HG02981 (cell line): ENCODE data around the gene NCS1.

Experiments
- ATAC-seq: cut with Tn5 transposase; IDR thresholded peaks from one replicate; pipeline ENCODE4 v1.9.1; 2021; ENCODE audit warnings: mild to moderate bottlenecking, moderate library complexity; ENCODE audit not compliant: unreplicated experiment

NCS1 gene

DNA sequence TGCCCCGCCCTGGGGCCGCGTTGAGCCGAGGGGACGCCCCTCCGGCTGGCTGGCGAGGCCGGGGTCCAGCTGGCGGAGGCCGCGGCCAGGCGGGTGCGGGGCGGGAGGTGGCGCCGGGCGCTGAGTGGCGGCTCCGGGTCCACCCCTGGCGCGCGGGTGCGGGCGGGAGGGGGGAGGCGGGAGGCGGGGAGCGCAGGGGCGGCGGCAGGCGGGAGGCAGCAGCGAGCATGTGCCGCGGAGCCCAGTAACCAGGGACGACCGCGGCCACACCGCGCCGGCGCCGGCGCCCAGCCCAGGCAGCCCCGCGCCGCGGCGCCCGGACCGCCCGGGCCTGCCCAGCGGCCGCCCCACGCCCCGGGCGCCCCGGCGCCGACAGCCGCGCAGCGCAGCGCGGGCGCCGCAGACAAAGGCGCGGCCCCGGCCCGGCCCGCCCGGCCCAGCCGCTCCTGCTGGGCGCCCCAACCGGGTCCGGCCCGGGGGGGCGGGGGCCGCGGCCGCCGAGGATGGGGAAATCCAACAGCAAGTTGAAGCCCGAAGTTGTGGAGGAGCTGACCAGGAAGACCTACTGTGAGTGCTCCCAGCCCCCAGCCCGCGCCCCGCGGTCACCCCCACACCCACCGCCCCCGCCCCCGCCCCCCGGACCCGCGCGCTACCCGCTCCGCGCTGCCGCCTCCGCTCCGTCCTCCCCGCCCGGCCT is at the start of gene NCS1:
TSS of gene NCS1 (plus strand) at position 244 of the 697 bp plus-strand sequence. CDS start at position 504, 260 bp downstream.
- ATAC-seq, result no peak

DNA sequence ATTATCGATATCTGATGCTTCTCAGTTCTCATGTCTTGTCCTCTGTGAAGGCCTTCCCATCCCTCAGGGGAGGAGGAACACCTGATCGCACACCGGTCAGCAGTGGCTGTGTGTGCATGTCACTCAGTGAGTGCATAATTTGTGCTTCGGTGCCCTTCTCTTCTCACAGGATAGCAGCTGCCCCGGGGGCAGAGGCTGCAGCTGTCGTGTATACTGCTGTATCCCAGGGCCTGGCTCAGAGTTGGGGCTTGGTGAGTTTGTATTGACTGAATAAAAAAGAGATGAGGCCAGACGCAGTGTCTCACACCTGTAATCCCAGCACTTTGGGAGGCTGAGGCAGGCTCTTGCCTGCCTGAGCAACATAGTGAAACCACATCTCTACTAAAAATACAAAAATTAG is 49.7 kb upstream of the NCS1 start:
- ATAC-seq, result no peak

DNA sequence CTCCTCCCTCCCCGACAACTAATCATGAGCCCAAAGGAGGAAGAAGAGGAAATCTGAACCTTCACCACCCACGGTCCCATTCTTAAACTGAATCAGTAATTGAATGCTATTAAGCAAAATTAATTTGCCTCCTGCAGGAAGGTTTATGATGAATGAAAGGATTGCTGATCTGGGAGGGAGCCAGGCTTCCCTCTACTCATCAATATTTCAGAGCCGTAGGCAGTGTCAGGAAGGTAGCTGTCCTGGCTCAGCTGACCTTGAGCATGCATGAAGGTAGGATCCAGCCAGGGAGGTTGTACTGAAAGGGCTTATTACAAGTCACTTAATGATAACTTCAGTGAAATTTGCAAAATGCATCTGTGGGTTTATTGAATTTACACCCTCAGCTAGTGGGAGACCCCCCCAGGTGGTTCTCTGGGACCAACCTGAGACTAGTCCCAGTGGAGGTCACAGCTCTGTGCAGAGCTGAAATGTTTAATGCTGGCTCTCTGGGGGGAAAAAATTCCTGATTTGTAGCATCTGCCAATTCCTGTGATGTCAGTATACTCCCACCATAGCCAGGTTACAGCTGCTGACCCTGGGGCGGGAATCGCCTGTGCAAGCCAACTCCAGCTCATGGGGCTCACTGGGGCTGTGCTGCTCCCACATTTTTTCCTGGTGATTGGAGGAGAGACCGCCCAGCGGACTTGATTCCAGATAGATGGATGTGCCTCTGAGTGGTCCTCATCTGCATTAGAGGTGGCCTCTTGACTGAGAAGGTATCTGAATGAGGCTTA is 47.9 kb upstream of the NCS1 start:
- ATAC-seq, result no peak

DNA sequence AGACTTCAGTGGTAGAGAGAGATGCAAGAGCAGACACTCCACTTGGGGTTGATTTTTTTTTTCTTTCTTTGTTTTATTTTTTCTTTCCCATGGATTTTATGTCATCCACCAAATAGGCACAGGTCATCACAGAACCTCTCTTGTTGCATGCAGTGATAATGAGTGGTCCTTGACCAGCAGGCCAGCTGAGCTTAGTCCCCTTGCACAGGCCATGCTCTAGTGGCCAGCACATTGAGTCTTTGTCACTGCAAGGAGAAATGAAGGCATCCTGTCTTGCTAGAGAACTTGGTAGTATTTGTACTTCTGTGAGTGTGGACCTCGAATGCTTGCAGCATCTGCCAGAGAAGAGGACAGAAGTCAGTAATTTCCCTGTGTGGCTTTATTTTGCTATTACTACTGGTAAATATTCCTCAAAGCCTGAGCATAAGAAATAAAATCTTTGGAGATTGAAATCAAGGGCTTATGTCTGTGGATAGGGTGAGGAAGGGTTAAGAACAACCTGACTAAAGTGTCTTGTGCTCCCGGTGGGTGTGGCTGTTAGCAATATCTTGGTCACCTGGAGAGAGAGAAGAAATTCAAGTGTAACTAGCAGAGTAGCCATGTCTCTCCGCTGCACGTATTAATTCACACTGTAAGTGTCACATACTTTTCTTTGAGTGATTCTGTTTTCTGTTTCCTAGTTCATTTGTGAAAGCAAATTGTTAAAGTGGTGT is 45.3 kb upstream of the NCS1 start:
- no peak for ATAC-seq

DNA sequence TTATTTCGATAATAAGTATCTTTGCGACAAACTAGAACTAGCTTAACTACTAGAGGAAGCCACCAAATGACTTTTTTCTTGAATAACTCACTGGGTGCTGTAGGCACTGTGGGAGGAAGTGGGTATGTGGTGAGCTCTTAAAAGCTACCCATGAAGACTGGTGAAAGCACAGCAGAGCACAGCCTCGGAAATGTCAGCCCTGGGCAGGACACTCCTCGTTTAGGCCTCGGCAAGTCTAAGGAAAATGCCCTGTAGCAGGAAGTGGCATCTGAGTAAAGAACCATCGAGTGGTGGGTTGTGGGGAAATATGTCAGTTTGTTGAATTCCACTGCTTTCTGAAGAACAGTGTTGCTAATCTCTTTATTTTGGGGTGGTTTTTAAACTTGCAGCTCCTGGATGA is 44.0 kb upstream of the NCS1 start:
- ATAC-seq, result peak; percentile 49

DNA sequence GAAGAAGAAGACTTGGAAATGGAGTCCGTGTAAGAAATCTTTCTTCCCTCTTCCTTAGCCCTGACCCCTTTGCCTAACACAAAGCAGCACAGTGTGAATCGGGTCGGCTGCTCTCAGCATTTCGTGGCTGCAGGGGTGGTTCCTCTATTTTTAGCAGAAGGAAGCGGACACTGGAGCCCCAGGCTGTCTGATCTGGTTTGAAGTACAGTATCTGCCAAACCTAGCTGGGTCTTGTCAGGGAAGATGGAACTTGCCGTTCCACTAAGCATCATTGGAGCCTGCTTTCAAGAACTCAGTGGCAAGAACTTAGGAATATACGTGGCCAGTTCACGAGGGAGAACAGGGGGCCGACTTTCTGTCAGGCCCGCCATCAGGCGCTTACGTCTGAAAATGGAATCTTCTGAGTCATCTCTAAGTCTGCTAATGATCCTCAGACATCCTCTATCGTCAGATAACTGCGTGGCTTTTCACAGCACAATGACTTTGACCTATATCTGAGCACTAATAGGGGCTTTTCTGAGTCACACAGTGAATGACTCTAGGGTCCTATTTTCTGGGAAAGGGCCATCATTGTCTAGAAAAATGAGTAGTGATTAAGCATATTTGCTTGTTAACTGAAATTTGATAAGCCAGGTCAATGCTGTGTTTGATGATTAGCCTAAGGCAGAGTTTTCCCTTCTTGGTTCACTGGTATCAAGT is 43.3 kb upstream of the NCS1 start:
- peak; percentile 64 for ATAC-seq

DNA sequence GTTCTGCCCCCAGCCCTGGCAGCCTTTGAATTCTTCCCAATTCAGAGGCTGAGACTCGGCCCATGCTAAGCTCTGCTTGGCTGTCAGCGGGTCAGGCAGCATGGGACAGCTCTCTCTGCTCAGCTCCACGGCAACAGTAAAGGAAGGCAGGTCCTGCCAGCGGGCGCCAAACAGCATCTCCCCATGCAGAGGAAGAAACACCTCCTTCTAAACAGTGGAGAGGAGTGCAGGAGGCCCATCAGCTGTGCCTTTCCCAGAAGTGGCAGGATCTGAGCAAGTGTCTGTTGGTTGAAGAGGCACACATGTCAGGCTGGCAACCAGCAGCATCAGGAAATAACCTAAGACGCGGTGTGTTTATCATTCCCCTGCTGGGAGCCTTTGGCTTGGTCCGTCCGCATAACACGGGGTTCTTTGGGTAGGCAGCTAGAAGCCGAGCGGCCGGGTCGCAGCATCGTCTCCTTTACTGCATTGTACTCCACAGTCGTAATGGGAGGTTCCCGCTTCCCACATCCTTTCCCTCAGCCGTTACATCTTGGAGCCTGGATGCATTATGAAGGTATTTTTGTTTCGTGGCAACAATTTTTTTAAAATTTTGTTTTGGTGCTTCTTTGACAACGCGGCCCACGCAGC is 42.7 kb upstream of the NCS1 start:
- ATAC-seq, result no peak

DNA sequence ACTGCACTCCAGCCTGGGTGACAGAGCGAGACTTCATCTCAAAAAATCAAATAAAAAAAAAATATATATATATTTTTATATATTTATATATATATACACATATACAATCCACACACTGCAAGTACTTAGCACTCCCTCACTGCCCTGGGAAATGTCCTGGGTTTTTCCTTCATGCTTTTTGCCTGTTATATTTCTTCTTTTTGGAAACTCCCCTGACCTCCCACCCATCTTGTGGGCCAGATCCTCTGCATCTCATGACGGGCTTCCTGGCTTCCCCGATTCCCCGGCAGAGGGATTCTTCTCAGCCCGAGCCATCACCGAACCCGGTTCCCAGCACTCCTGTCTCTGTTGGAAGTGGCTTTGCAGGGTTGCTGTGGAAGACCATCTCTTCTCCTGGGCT is 39.5 kb upstream of the NCS1 start:
- no peak for ATAC-seq

DNA sequence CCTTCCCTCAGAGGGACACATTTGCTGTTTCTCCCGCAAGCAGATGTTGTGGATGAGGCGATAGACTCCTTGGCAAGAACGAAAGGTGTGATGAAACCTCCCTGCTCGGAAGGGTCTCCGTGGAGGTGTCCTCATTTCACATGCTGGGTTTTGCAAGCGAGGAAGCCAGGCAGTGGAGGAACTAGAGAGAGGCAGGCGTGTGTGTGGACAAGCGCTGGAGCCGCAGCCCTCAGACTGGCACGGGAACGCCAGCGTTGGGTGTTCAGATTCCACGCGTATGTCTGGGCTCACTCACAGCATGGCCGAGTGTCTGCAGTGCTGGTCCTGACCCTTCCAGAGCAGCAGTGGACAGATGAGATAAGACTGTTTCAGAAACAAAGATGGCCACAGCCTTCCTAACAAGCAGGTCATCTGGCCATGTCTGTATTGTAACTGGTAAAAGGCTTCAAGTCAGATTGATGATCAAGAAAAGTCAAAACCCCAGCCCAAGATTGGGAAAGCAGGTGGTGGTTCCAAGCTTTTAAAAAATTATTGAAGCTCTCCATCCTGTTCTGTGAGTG is 35.0 kb upstream of the NCS1 start:
- no peak for ATAC-seq

DNA sequence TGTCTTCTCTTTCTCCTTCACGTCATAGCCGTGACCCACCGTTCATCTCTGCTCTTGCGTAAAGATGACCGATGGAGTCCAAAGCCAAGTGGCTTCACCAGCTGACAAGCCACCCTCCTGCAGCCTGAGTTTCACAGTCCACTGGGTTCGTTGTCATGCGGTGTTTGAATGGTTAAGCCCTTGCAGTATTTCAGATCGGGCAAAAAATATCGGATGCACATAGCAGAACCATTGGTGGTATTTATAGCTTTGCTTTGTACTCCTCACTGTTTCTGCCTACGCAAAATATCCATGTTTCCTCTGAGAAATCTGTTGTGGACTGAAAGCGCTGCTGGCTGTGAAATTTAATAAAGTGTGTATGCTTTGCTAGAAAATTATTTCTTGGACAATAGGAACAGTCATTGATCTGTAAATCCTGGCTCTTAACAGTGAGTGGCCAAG is 34.5 kb upstream of the NCS1 start:
- no peak for ATAC-seq

DNA sequence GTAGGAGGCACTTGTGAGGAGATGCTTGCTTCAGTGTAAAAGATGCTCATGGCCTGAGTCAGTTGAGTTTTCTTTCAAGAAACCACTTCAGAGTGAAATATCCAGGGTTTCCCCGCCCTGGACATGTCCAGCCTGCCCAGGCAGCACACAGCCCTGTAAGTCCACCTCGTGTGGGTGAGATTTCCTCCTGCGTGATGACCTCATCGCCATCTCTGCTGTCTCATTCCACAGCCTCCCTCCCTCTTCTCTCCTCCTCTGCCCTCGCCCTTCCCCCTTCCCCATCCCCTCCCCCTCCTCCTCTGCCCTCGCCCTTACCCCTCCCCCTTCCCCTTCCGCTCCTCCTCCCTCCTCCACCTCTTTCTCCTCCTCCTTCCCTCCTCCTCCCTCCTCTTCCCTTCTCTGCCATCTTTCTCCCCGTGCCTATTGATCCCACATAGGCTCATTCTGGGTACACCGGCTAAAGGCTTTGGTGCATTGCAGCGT is 34.0 kb upstream of the NCS1 start:
- ATAC-seq, result no peak

DNA sequence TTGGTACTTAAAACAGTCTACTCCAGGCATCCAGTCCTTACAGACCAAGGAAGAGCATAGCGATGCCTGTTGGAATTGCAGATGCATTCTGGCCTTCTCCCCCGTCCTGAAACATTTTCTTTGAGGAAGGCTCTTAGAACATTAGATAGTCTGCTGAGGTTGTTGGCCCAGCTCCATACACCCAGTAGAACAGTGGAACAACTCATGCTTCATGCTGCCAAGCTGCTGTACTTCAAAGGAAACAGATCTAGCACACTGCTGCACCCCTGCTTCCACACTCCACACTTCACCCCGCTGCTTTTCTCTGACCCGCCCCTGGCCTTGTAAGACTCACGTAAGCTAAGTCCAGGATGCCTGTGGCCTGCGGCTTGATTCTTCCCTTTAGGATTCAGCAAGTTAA is 33.4 kb upstream of the NCS1 start:
- no peak for ATAC-seq

DNA sequence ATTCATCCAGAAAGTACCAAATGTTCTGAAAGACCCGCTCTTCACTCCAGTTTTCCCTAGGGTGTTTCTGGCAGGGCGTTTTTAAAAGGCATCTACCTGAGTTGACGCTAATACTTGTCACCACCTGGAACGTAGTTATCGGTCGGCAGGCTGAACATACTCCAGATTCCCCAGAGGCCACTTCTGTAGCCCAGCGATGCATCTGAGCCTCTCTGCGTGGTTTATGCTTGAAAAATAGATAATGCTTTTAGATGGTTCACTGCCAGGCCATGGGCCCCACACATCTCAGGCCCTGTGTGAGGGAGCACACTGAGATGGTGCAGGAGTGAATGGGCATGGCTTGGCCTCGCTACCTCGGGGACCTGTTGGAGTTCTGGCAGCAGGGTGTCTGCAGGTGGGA is 33.0 kb upstream of the NCS1 start:
- no peak for ATAC-seq

DNA sequence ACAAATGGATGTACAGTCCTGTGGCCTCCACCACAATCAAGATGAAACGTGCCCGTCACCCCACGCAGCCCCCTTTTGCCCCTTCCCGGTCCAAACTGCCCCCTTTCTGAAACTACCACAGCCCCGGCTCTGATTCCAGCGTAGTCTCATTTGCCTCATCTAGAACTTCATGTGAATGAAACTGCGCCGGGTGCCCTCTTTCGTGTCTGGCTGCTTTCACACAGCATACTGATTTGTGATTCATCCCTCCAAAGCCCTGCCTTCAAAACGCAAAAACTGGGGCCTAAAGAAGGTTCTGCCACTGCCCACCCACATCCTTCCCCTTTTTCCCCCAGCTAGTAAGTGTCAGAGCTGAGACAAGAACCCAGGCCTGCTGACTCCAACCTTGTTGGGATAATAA is 31.5 kb upstream of the NCS1 start:
- ATAC-seq, result no peak

DNA sequence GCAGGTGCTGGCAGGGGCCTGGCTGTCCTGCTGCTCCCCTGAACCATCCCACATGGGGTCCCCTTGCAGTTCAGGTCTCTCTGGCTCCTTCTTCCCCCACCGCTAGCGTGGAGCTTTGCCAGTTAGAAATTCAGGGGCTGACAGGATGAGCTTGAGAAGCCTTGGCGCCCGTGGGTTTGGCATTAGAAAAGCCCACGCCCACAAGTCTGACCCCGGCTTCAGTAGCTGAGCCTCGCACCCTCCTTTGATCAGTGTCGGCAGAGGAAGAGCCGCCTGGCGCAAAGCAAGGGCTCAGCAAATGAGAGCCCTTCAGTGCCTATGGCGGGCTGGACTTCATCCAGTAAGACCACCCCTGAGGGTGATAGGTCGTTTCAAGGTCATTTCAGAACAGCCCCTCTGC is 30.1 kb upstream of the NCS1 start:
- ATAC-seq, result no peak

DNA sequence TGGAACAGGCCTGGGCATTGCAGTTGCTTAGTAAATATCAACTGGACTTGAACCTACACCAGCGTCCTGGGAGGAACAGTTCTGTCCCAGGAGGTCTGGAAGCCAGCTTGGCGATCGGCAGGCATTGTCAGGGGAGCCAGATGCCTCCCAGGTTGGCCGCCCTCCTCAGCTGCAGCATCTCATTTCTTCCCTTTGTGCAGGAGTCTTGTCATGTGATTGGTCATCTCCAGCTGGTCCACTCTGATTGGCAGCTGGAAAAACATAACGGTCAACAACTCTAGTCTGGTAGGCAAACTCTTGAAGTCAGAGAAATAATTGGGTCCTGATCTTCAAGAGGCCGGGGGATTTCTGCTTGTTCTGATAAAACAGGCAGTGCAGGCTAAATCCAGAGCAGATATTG is 29.6 kb upstream of the NCS1 start:
- ATAC-seq, result no peak

DNA sequence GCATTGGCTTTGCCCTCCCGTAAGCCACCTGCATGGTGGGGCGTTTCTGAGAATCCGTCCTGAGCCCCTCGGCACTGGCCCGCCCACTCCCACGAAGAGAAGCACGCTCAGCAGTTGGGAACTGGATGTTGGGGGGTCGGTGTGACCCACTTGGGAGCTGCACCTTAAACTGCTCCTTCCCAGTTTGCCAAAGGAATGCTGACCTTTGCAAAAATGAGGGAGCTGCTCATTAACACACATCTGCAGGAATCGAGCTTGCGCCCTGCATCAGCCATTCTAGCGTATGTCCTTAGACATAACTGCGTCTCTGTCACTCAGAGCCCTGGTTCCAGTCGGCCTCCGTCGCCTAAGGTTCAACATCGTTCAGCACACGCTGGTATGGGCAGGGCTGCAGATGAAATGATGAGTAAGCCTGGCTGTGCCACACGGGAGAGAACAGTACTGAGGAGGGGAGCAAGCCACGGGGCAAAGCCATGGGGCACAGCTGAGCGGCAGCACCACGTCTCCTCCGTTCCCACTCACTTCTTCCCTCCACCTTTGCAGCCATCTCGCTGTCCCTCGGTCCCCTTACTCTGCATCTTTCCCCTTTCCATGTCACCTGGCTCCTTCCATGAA is 28.8 kb upstream of the NCS1 start:
- ATAC-seq, result no peak

DNA sequence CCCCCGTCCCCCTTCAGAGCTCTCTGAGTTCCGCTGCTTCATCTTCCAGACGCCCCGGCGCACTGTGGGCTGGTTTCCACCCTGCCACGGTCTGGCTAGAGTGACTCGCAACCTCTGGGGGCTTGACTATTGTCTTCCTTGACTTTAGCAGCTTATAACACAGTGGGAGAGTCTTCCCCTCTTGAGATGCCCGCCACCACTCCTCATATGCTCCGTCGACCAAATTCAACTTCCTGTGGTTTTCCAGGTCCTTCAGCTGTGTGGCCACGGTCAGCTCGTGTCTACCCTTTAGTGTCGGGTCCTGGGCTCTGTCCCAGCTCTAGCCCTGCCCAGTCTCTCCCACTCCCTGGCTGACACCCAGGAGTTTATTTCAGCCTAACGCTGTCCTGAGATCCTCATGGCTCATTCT is 28.2 kb upstream of the NCS1 start:
- ATAC-seq, result no peak

DNA sequence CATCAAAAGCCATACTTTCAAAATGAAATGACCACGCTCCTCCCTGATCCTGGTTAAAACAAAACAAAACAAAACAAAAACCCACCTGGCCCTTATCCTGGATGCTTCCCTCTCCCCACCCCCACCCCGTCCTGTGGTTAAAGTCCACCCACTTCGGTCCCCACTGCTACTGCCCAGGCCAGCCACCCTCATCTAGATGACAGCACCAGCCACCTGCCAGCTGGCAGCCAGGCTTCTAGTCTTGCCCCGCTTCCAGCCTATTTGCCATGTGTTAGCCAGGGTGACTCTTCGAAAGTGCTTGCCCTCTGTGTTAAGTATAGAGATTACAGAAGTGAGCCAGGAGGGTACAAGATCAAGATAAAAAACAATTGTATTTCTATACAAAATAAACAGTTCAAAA is 27.5 kb upstream of the NCS1 start:
- no peak for ATAC-seq

DNA sequence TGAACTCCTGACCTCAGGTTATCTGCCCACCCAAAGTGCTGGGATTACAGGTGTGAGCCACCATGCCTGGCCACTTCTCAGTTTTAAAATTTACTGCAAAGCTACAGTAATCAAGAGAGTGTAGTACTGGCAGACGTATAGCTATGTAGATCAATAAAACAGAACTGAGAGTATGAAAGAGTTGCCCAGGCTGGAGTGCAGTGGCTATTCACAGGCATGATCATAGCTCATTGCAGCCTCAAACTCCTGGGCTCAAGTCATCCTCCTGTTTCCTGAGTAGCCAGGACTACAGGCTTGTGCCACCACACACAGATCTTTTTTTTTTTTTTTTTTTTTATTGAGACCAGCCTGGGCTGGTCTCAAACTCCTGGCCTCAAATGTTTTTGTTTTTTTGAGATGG is 26.5 kb upstream of the NCS1 start:
- no peak for ATAC-seq
